ENCODE measurements around the gene PPA1. TPM values are rescaled to one million over a fixed set of nuclear protein-coding genes. Genes with fewer than 3 reads are reported as not detected.
"Not testable (repeated sequence)": the region's sequence is repeated elsewhere in the genome, so short reads cannot be mapped to it uniquely, and the experiment has no call there.

PPA1 gene
- total RNA-seq, 1 donor, result 133 TPM

DNA sequence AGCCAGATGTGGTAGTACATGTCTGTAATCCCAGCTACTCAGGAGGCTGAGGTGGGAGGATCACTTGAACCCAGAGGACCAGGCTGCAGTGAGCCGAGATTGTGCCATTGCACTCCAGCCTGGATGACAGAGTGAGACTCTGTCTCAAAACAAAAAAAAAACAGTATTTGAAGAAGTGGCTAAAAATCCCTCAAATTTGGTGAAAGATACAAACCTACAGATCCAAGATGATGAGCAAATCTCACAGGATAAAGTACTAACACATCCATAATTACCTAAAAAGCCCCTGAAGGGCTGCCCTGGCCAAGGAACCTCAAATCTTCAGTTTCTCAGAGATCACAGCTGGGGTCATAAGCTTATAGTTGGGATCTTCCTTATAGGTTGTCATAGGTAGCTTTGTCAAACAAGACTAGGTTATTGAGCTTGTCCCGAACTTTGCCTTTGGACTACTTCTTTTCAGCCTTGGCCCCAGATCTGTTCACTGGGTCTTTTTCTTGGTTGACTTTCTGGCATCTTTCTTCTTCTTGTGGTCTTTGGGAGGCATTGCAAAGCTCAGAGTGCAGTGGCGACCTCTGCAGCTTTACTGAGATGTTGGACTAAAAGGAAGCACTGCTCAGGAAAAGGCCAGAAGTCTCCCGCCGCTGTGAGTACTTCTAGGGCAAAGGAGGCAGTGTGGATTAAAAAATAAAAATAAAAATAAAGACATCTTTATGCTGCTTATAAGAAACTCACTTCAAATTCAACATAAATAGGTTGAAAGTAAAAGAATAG lies 34.3 kb downstream of the PPA1 start:
- Histone ChIP-seq H3K27me3 (ENCODE audit: insufficient read depth, low read length) (no peaks in the 10 kb centered on the region), H3K4me1 (ENCODE audit: insufficient read depth, low read length) (peaks cover 7% of the 10 kb centered on the region), H3K4me3 (ENCODE audit: low read length) (no peak overlapping the region), H3K9me3 (ENCODE audit: low read depth, low read length) (no peaks in the 10 kb centered on the region)

DNA sequence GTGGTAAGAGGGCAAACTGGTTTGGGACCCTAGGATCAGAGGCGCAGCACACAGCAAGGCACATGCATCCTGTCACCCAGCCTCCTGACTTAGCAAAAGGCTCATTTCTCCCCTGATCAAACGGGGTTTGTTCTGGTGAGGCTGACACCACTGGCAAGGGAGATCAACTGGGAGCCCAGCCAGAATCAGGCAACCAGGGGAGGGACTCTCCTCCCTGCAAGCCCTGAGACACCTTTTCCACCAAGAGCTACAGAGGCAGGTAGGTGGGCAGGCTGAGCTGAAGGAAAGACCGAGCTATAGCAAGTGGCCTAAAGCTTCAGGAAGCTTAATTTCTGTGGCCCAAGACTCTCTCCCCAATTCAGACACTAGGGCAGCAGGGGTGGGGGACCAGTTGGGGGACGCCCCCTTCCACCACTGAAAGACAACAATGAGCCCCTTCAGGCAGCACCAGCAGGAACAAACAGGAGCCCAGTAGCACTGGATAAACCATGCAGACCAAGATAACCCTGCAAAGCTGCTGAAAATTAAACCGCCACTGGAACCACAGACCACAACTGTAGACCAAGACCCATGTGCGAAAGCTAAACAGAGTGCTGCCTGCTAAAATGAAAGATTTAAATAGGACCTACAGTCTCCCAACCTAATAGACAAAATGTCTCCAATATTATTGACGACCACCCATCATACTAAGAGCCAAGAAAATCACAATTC lies 35.8 kb downstream of the PPA1 start:
- Histone ChIP-seq H3K4me1 (ENCODE audit: insufficient read depth, low read length) (peaks cover 22% of the 10 kb centered on the region), H3K27me3 (ENCODE audit: insufficient read depth, low read length) (no peaks in the 10 kb centered on the region), H3K9me3 (ENCODE audit: low read depth, low read length) (no peaks in the 10 kb centered on the region), H3K4me3 (ENCODE audit: low read length) (no peak overlapping the region)

DNA sequence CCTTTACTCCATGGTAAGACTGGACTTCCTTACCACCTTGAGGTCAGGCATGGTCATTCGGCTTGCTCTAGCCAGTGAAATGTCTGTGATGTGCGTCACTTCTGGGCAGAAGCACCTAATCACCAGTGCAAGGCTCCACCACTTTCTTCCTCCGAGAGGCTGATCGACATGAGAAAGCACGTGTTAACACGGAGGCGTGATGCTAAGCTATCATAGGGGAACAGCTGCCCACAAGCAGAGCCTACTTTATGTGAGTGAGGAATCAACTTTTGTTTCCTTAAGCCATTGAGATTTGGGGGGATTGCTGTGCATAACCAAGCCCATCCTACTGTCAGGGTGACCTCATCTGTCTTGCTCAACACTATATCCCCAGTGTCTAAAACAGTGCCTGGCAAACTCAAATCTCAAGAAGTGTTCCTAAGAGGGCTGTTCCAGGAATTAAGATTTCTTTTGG lies 39.8 kb downstream of the PPA1 start:
- Histone ChIP-seq H3K27me3 (ENCODE audit: insufficient read depth, low read length) (no peaks in the 10 kb centered on the region), H3K4me1 (ENCODE audit: insufficient read depth, low read length) (peaks cover 50% of the 10 kb centered on the region), H3K4me3 (ENCODE audit: low read length) (no peak overlapping the region), H3K9me3 (ENCODE audit: low read depth, low read length) (no peaks in the 10 kb centered on the region)

DNA sequence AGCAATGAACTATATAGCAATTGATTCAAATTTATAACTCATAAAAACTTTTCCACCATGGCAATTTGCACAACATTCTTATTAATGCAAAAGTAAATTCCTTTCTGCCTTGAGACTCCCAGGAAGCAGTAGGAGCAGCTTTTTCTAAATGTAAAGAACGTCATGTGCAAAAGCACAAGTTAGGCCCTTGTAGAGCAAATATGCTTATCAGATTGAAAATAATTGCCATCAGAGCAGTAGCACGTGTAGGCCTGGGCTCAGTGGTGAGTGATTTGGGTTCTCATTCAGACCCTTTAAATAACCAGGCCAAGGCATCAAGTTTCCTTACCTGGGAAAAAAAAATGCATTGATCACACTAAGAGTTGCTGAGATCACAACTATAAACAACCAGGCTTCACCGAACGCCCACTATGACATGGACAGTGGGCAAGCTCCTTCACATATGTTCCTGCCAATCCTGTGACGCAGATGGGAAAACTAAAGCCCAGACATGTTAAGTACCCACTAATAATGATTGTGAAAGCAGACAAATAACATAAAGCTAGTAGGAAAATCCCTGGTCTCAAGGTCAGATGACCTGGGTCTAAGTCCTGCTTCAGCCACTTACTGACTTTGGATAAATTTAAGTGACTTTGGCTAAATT lies 40.8 kb downstream of the PPA1 start:
- Histone ChIP-seq H3K9me3 (ENCODE audit: low read depth, low read length) (no peaks in the 10 kb centered on the region), H3K4me1 (ENCODE audit: insufficient read depth, low read length) (peaks cover 47% of the 10 kb centered on the region), H3K4me3 (ENCODE audit: low read length) (no peak overlapping the region), H3K27me3 (ENCODE audit: insufficient read depth, low read length) (no peaks in the 10 kb centered on the region)

DNA sequence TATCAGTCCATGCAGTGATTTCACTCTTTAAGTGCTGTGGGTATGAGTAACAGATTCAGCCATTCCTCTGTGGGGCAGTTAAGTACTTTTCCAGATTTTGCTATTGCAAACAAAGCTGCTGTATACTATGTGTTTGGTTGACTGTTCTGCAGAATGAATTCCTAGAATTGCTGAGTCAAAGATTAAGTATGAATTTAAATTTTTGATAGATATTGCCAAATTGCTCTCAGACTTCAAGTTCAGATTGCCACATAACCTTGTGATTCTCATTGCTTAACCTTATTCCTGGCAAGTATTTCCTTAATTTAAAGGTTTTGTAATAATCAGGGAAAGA lies 41.3 kb downstream of the PPA1 start:
- Histone ChIP-seq H3K27me3 (ENCODE audit: insufficient read depth, low read length) (no peaks in the 10 kb centered on the region), H3K9me3 (ENCODE audit: low read depth, low read length) (no peaks in the 10 kb centered on the region), H3K4me3 (ENCODE audit: low read length) (no peak overlapping the region), H3K4me1 (ENCODE audit: insufficient read depth, low read length) (peaks cover 43% of the 10 kb centered on the region)

DNA sequence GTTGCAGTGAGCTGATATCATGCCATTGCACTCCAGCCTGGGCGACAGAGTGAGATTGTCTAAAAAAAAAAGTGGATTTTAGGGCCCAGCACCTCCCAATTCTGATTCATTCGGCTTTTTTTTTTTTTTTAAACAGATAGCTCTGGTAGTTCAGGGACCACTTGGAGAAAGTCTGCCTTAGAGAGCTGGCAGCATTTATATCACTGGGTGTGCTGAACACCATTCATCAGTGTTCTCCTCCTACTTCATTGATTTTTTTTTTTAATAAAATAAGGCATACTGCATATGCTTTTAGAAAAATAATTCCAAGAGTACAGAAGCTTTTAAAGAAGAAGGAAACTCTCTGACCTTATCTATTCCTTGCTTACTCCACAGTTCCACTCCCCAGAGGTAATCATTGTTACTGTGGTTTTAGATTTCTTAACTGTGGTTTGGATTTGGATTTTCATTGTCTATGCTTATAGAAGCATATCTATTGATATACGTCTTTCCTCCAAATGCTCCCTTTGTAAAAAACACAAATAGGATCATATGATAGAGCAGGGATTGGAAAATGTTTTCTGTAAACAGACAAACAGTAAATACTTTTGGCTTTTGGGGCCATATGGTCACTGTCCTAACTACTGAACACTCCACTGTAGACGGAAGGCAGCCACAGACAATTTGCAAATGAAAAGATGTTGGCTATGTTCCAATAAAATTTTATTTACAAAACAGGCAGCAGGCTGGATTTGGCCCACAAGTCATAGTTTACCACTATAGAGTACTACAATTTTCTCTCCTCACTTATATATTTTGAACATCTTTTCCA lies 41.9 kb downstream of the PPA1 start:
- Histone ChIP-seq H3K4me3 (ENCODE audit: low read length) (no peak overlapping the region), H3K27me3 (ENCODE audit: insufficient read depth, low read length) (no peaks in the 10 kb centered on the region), H3K9me3 (ENCODE audit: low read depth, low read length) (no peaks in the 10 kb centered on the region), H3K4me1 (ENCODE audit: insufficient read depth, low read length) (peaks cover 43% of the 10 kb centered on the region)

DNA sequence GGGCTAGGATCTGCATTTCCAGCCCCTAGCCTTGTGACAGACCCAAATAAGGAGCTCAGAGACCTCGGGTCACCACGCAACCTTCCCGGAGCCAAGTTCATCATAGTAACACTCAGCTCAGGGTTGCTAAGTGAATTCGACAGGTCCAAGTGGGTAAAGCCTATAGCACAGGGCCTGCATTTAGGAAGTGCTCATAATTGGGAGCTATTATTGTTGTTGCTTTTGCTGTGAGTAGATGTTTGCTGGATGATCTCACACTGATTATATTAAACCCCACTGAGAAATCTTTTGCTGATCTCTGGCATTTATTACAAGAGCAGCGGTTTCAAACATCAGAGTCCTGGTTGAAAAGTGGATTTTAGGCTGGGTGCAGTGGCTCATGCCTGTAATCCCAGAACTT lies 42.6 kb downstream of the PPA1 start:
- H3K27me3 ChIP-seq (ENCODE audit: insufficient read depth, low read length), result no peaks in the 10 kb centered on the region
- no peak overlapping the region for H3K4me3 ChIP-seq (ENCODE audit: low read length)
- no peaks in the 10 kb centered on the region for H3K9me3 ChIP-seq (ENCODE audit: low read depth, low read length)
- H3K4me1 ChIP-seq (ENCODE audit: insufficient read depth, low read length), result peaks cover 43% of the 10 kb centered on the region

DNA sequence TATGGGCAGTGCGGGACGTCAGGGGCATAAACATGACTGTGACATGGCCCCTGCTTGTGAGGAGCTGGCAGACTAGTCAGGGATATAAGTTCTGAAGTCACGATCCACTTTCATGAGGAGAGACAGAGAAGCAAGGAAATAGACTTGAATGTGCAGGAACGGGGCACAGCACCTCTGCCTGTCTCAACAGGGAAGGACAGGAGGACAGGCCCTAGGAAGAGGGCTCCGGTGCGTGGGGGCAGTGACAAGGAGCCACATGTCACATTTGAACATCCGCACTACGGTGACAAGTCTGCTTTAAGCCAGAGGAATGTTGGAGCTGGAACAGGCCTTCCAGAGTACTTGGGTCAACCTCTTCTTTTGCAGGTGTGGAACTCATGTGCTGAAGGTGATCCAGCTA lies 43.1 kb downstream of the PPA1 start:
- Histone ChIP-seq H3K4me1 (ENCODE audit: insufficient read depth, low read length) (peaks cover 43% of the 10 kb centered on the region), H3K4me3 (ENCODE audit: low read length) (no peak overlapping the region), H3K9me3 (ENCODE audit: low read depth, low read length) (no peaks in the 10 kb centered on the region), H3K27me3 (ENCODE audit: insufficient read depth, low read length) (no peaks in the 10 kb centered on the region)

DNA sequence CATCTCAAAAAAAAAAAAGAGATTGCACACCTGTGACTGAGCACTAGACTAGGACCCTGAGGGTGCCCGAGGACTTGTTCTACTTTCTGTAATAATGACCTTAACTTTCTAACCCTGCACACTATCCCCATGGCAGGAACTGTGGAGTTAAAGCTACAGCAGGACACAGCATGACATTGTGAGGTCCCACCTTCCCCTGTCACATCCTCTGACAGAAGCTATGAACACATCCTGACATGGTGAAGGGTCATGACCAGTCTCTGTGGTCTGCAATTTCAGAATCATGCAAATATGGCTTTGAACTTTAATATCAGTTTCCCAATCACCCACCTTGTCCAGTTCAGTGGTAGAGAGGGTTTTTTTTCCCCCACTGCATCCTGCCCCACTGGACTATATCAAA lies 44.5 kb downstream of the PPA1 start:
- peaks cover 42% of the 10 kb centered on the region for H3K4me1 ChIP-seq (ENCODE audit: insufficient read depth, low read length)
- no peak overlapping the region for H3K4me3 ChIP-seq (ENCODE audit: low read length)
- no peaks in the 10 kb centered on the region for H3K9me3 ChIP-seq (ENCODE audit: low read depth, low read length)
- H3K27me3 ChIP-seq (ENCODE audit: insufficient read depth, low read length), result no peaks in the 10 kb centered on the region

DNA sequence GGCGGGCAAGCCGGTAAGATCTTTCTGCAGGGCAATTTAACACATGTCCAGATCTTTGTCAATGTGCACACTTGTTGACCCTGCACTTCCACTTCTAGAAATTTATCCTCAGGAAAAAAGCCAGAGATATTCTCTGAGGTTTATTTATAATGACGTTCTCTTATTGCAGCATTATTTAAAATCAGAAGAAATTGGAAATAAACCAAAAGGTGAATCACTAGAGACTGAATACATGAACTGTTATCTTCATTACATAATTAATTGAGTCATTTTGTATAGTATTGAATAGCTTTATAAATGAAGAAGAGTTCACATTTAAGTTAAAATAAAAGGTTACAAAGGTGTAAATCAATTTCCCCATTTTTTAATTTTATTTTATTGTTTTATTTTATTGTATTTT lies 46.7 kb downstream of the PPA1 start:
- Histone ChIP-seq H3K27me3 (ENCODE audit: insufficient read depth, low read length) (no peaks in the 10 kb centered on the region), H3K4me1 (ENCODE audit: insufficient read depth, low read length) (peaks cover 22% of the 10 kb centered on the region), H3K9me3 (ENCODE audit: low read depth, low read length) (no peaks in the 10 kb centered on the region), H3K4me3 (ENCODE audit: low read length) (no peak overlapping the region)

DNA sequence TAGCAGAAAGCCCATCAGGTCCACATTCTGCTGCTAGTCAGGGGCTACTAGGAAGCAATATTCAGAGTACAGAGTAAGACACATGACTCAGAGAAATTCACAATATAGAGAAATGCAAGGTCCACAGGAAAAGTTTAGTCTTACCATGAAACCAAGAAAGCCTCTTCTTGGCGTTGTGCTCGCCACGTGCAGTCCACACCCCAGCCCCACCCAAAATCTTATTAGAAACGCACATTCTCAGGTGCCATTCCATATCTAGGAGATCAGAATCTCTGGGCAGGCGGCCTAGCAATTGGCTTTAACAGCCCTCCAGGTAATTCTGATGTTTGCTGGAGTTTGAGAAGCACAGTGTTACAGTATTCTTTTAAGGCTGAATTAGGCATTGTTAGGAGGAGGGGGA lies 47.1 kb downstream of the PPA1 start:
- H3K4me1 ChIP-seq (ENCODE audit: insufficient read depth, low read length), result peaks cover 17% of the 10 kb centered on the region
- no peak overlapping the region for H3K4me3 ChIP-seq (ENCODE audit: low read length)
- H3K27me3 ChIP-seq (ENCODE audit: insufficient read depth, low read length), result no peaks in the 10 kb centered on the region
- H3K9me3 ChIP-seq (ENCODE audit: low read depth, low read length), result no peaks in the 10 kb centered on the region

DNA sequence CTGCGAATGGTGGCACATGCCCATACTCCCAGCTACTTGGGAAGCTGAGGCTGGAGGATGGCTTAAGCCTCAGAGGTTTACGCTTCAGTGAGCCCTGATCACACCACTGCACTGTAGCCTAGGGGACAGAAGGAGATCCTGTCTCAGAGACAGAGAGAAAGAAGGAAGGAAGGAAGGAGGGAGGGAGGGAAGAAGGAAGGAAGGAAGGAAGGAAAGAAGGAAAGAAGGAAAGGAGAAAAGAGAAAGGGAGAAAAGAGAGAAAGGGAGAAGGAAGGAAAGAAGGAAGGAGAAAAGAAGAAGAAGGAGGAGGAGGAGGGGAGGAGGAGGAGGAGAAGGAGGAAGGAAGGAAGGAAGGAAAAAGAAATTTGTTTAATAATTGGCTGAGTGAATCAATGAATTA lies 49.9 kb downstream of the PPA1 start:
- peaks cover 4% of the 10 kb centered on the region for H3K27me3 ChIP-seq (ENCODE audit: insufficient read depth, low read length)

DNA sequence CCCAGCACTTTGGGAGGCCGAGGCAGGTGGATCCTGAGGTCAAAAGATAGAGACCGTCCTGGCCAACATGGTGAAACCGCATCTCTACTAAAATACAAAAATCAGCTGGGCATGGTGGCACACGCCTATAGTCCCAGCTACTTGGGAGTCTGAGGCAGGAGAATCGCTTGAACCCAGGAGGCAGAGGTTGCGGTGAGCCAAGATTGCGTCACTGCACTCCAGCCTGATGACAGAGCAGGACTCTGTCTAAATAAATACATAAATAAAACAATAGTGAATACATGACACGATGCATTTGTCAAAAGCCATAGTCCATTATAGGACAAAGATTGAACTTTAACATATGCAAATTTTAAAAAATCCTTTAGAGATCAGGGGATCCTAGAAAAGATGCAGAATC lies 54.0 kb downstream of the PPA1 start:
- peaks cover 15% of the 10 kb centered on the region for H3K4me1 ChIP-seq (ENCODE audit: insufficient read depth, low read length)

More for the DNA sequence above, 49.9 kb downstream of the PPA1 start:
- Histone ChIP-seq H3K4me3 (ENCODE audit: low read length) (no peak overlapping the region), H3K9me3 (ENCODE audit: low read depth, low read length) (no peaks in the 10 kb centered on the region), H3K4me1 (ENCODE audit: insufficient read depth, low read length) (no peaks in the 10 kb centered on the region)

DNA sequence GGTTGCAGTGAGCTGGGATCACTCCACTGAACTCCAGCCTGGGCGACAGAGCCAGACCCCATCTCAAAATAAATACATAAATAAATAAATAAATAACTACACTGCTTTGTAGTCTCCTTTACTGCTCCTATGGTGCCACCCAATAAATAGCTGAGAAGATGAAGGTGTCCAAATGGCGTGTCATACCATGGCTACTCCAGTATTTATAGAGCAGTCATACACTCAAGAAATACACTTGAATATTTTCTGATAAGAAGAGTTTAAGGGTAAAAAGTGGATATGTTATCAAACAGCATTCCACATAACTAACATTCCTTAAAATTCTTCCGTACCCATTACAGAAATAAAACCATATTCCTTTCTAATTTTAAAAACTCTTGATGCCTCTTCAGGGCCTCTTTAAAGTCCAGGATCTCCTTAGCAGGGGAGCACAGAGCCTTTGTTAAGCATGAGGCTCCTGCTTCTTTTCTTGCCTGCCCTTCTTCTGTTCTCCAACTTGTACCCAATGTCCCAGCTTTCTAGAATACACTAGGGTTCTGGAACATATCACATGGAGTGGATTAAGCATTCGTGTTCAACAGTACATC lies 55.0 kb downstream of the PPA1 start:
- peaks cover 4% of the 10 kb centered on the region for H3K27me3 ChIP-seq (ENCODE audit: insufficient read depth, low read length)
- H3K4me1 ChIP-seq (ENCODE audit: insufficient read depth, low read length), result peaks cover 22% of the 10 kb centered on the region
- H3K9me3 ChIP-seq (ENCODE audit: low read depth, low read length), result no peaks in the 10 kb centered on the region
- no peak overlapping the region for H3K4me3 ChIP-seq (ENCODE audit: low read length)

More for the DNA sequence above, 54.0 kb downstream of the PPA1 start:
- H3K4me3 ChIP-seq (ENCODE audit: low read length); H3K27me3 ChIP-seq (ENCODE audit: insufficient read depth, low read length); H3K9me3 ChIP-seq (ENCODE audit: low read depth, low read length): not testable (repeated sequence)
